Motor neuron (in vitro differentiated cells): Measurements from ENCODE around the gene ORM2. TPM values are rescaled to one million over a fixed set of nuclear protein-coding genes. Genes with fewer than 3 reads are reported as not detected.

Source experiments
- ATAC-seq, 8 experiments: fragments of 200-7000 bp; cut with Tn5 transposase; replicated peaks in 6 of 8; 2 replicates each; pipeline ENCODE4 v1.8.0; 2021; ENCODE audit warnings: mild to moderate bottlenecking in 8 of 8, moderate library complexity in 8 of 8
- H3K27ac ChIP-seq, 2 donors: fragments of 250-450 bp; sonication (Bioruptor Pico); 2 replicates each; pipeline ENCODE4 v1.9.0; 2021; ENCODE audit warnings: antibody characterized with exemption in 2 of 2, mild to moderate bottlenecking in 2 of 2, moderate library complexity in 1 of 2
- H3K4me1 ChIP-seq, 2 donors: fragments of 250-450 bp; sonication (Bioruptor Pico); replicated peaks in 1 of 2; 2 replicates each; pipeline ENCODE4 v1.6.1; 2021; ENCODE audit warnings: antibody characterized with exemption in 2 of 2, mild to moderate bottlenecking in 2 of 2, moderate library complexity in 1 of 2
- H3K4me3 ChIP-seq, 5 donors: fragments of 250-450 bp; sonication (Bioruptor Pico); 2 replicates each; pipeline ENCODE4 v1.9.0; 2021; ENCODE audit warnings: antibody characterized with exemption in 5 of 5, mild to moderate bottlenecking in 5 of 5, moderate library complexity in 4 of 5
- WGBS, 10 experiments: fragments of 450-650 bp; shearing (Covaris generic); methylation state at CpG; one replicate each; pipeline ENCODE4 v1.0.0; 2022; 5-methylcytosine and 5-hydroxymethylcytosine counted together
- in situ Hi-C, 9 experiments: fragments of 400-800 bp; cut with MboI; loops; one replicate each; pipeline ENCODE4 v1.15.0; 2021; ENCODE audit warnings: low sequenced_read_pairs in 9 of 9, low pct_unique_long_range_greater_than_20kb in 2 of 9; ENCODE audit not compliant: unreplicated experiment in 9 of 9
- total RNA-seq, 8 experiments: library from RNA; unstranded; fragments of 300-600 nt; gene quantifications; 2 replicates each; pipeline versions ENCODE4 v1.2.3 to v1.2.4, GENCODE V29; 2022

ORM2 gene
- total RNA-seq, 8 experiments from 2014 or later: 0.46 TPM; not detected in 7

DNA sequence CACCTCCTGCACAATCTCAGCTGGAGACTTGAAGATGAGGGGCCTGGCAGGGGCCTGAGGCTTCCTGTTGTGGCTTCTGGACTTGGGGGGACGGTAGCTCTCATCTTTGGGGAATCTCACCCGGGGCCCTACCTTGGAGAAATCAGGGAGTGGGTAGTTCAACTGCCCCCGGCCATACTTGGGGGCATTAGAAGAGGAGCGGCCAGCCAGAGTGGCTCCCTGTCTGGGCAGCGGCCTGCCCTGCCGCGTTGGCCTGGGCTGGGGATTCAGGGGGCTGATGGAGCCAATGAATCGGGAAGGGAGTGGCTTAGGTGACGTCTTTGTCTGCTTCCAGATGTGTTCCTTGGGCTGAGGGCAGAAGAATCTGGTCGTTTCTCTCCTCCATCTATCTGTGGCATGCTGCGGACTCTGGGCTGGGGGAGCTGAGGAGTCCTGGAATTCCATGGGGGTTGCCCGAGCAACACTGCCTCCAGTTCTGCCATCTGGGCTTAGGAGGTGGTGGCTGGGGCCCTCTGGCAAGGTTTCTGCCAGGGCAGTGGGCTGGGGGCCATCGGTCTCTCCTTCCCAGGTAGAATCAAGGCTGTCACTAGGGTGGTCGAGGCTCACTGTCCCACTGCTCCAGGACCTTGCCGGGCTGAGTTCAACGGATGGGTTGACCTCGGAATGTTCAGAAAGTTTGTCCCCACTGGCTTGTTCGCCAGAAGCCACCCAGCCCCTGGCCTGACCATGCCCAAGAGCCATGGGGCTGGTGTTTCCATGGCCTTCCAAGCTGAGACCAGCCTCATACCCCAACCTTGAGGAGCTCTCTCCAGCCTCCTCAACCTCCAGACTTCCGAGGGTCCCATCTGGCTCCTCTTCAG, 47.1 kb downstream of the ORM2 start:
- H3K4me3 ChIP-seq: no peak overlapping the region
- in situ Hi-C loops: no loop called here
- ATAC-seq: peak in 3 of 8 experiments; percentile 47 to 82 (median 51)
- no peak overlapping the region for H3K27ac ChIP-seq
- H3K4me1 ChIP-seq: peaks cover 2% of the 10 kb centered on the region in 2 donors
- WGBS, 10 experiments: 79 to 100% (median 94%) methylated on average over 1 to 11 of the region's 19 CpGs; no CpG with 5 or more reads in 5 of the 10 experiments

GRCh38 chr9:114378016-114378415, 48.3 kb downstream of the ORM2 start:
- WGBS, 10 experiments: 63 to 100% (median 87%) methylated on average over 1 to 8 of the region's 8 CpGs; no CpG with 5 or more reads in 5 of the 10 experiments
- no peak overlapping the region for H3K4me3 ChIP-seq
- in situ Hi-C loops: no loop called here
- peaks cover 2% of the 10 kb centered on the region in 2 donors for H3K4me1 ChIP-seq
- no peak overlapping the region for H3K27ac ChIP-seq
- no peak for ATAC-seq

- peaks cover 11% of the 10 kb centered on the region in 2 donors for H3K4me1 ChIP-seq
- 80 to 100% (median 100%) methylated on average over 1 to 2 of the region's 5 CpGs; no CpG with 5 or more reads in 6 of the 10 experiments for WGBS, 10 experiments
- no peak overlapping the region for H3K4me3 ChIP-seq
- no peak overlapping the region for H3K27ac ChIP-seq
- in situ Hi-C loops: no loop called here
- ATAC-seq: no peak
Measured at GRCh38 chr9:114378883-114379282, 49.2 kb downstream of the ORM2 start.

Other genes starting within 250 kb of the ORM2 start
- 1 to 10 TPM in 2 of 8 experiments, under 1 TPM in 3, not detected in 3; 0.46 to 2.0 (median 0.96) TPM for gene KIF12, start 230.6 kb upstream of the ORM2 start, total RNA-seq
- gene COL27A1, start 174.3 kb upstream of the ORM2 start, total RNA-seq: 10 to 100 TPM in 1 of 8 experiments, 1 to 10 TPM in 6, under 1 TPM in 1; 0.54 to 40.3 (median 4.2) TPM
- not detected for gene ORM1, start 6.8 kb upstream of the ORM2 start, total RNA-seq
- 10 to 100 TPM in 4 of 8 experiments, 1 to 10 TPM in 4; 2.7 to 25.7 (median 10.8) TPM for gene AKNA, start 58.1 kb downstream of the ORM2 start, total RNA-seq
- gene WHRN, start 175.6 kb downstream of the ORM2 start, total RNA-seq: 10 to 100 TPM in 3 of 8 experiments, 1 to 10 TPM in 5; 4.2 to 13.5 (median 6.9) TPM